RWPE1 (cell line): Measurements from ENCODE around the gene SLC22A4.

Experiments used
- CTCF ChIA-PET: fragments of 350-600 bp; sonication (Branson Sonifier 250); formaldehyde crosslinking; extraction: SDS; loops from one replicate; lab custom pipeline; 2021; lab: Yijun Ruan, JAX
- POLR2A ChIA-PET: fragments of 400-600 bp; formaldehyde crosslinking; extraction: SDS; loops from one replicate; lab custom pipeline; 2020; ENCODE audit warnings: antibody characterized with exemption; ENCODE audit not compliant: low non-redundant PET; lab: Yijun Ruan, JAX
- DNase-seq: peaks from one replicate; pipeline ENCODE4 v3.0.0; 2012; ENCODE audit warnings: low spot score
- H3K27ac ChIP-seq: fragments of 450-650 bp; 2 replicates; pipeline ENCODE4 v1.5.1; 2017
- TF ChIP-seq, protein P1 (sequence below): fragments of 450-650 bp; conservative IDR thresholded peaks from 2 replicates; pipeline ENCODE4 v1.5.1; 2017; ENCODE audit warnings: low read depth, mild to moderate bottlenecking

Gene SLC22A4

DNA sequence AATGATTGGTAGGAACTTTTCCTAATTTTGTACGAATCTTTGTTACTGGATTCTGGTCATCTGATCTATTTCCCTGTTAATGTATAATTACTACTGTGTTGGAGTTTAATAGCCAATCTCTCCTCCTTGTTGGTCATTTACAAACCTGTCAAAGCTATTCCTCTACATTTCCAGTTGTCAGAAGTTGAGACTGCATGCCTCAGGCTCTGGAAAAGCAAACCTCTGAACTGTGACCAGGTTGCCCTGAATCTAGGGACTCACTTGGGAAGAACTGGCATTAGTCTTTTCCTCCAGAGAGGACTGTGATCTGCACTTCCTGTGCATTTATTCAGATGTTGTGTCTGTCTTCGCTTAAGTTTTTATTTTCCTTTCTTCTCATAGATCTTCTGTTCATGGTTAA is 20.6 kb upstream of the SLC22A4 start:
- ChIA-PET POLR2A (no interaction called here), CTCF (interaction anchor here (0.6 to 2.5 kb wide), 4 partner anchors 12 to 31 kb away, joined by 3 to 16 read pairs (median 7); no protein-coding TSS in a partner anchor)
- TF ChIP-seq, protein P1, sequence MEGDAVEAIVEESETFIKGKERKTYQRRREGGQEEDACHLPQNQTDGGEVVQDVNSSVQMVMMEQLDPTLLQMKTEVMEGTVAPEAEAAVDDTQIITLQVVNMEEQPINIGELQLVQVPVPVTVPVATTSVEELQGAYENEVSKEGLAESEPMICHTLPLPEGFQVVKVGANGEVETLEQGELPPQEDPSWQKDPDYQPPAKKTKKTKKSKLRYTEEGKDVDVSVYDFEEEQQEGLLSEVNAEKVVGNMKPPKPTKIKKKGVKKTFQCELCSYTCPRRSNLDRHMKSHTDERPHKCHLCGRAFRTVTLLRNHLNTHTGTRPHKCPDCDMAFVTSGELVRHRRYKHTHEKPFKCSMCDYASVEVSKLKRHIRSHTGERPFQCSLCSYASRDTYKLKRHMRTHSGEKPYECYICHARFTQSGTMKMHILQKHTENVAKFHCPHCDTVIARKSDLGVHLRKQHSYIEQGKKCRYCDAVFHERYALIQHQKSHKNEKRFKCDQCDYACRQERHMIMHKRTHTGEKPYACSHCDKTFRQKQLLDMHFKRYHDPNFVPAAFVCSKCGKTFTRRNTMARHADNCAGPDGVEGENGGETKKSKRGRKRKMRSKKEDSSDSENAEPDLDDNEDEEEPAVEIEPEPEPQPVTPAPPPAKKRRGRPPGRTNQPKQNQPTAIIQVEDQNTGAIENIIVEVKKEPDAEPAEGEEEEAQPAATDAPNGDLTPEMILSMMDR, result no peak
- H3K27ac ChIP-seq, result peak overlapping the region; percentile 62
- no peak for DNase-seq

DNA sequence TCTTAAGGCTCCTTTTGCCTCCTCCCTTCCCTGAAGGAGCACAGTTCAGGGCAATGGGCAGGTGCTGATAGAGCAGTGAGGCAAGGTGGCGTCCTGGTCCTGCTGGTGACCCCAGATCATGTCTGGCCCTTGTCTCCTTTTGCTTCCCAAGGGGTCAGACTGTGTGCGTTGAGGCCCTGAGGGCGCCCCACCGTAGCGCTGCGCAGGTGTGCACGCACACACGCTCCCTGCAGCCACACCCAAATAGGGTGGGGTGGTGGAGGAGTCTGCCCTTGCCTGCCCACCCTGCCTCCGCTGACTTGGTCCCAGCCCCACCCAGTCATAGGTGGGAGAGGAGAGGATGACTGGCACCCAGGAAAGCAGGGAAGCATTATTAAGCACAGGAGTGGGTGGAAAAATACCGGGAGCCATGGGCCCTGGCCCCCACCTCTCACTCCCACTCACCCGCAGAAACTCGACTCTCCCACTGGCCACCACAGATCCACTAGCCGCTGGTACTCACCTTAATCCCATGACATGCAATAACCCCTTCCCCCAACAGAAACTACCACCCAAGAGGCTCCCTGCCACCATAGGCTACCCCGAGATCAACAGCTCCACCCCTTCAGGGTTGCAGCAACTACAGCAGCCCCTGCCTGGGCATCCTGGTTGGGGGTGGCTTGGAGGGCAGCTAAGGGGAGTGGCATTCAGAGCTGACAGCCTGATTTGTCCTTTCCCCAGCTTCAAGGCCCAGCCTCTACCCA is 20.0 kb upstream of the SLC22A4 start:
- no peak for DNase-seq
- ChIA-PET POLR2A (no interaction called here), CTCF (interaction anchor here (0.6 to 0.7 kb wide), 2 partner anchors 95 to 1615 kb away, joined by 3 to 5 read pairs; no protein-coding TSS in a partner anchor)
- TF ChIP-seq, protein P1, result no peak
- H3K27ac ChIP-seq, result peak overlapping the region; percentile 62

DNA sequence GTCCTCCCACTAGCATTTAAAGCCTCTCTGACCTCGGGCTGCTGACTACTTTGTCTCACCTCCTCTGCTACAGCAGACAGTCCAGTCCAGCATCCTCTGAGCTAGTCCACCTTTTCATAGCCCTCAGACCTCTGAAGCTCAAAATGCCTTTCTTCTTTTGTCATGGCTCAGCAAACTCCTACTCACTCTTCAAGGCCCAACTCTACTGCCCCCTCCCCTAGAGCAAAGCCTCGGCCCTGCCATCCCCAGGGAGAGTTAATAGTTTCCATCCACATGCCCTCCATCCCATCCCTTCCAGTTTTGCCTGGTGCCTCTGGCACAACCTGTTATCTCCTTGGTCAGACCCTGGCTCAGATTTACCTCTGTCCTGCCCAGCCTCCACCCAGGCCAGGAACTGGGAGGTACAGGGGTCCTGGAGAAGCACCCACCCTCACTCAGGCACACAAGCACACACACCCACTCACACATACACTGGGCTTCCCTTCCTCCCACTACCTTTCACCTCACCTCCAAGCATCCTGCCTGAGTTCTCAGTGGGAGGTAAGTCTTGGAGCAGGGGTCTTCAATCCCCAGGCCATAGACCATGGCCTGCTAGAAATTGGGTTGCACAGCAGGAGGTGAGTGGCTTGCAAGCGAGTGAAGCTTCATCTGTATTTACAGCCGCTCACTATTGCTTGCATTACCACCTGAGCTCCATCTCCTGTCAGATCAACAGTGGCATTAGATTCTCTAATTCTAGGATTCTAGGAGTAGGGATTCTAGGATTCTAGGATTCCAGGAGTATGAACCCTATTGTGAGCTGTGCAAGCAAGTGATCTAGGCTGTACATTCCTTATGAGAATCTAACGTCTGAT is 18.6 kb upstream of the SLC22A4 start:
- no peak for DNase-seq
- ChIA-PET CTCF (interaction anchor here (0.6 to 1.3 kb wide), 3 partner anchors 29 to 108 kb away, joined by 3 to 7 read pairs (median 3); no protein-coding TSS in a partner anchor), POLR2A (no interaction called here)
- peak overlapping the region; percentile 62 for H3K27ac ChIP-seq
- TF ChIP-seq, protein P1, result no peak

DNA sequence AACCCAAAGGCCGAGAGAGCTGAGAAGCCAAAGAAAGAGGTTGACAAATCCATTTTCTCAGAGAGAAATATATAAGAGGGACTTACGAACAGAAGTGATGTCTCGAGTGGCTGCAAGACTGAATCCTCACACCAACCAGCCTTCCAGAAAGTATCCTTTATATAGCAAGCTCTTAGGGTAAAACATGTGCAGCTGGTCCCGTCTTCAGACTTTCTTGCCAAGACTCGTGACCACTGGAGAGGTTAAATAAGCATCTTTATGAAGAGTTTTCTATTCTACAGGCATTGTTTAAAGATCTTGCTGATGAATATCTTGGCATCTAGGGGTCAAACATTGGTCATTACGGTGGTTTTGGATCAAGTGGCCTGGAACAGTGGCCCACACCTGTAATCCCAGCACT is 16.9 kb upstream of the SLC22A4 start:
- TF ChIP-seq, protein P1, result no peak
- ChIA-PET POLR2A (no interaction called here), CTCF (interaction anchor here (0.7 kb wide), 1 partner anchor 10 kb away, joined by 3 read pairs; no protein-coding TSS in a partner anchor)

DNA sequence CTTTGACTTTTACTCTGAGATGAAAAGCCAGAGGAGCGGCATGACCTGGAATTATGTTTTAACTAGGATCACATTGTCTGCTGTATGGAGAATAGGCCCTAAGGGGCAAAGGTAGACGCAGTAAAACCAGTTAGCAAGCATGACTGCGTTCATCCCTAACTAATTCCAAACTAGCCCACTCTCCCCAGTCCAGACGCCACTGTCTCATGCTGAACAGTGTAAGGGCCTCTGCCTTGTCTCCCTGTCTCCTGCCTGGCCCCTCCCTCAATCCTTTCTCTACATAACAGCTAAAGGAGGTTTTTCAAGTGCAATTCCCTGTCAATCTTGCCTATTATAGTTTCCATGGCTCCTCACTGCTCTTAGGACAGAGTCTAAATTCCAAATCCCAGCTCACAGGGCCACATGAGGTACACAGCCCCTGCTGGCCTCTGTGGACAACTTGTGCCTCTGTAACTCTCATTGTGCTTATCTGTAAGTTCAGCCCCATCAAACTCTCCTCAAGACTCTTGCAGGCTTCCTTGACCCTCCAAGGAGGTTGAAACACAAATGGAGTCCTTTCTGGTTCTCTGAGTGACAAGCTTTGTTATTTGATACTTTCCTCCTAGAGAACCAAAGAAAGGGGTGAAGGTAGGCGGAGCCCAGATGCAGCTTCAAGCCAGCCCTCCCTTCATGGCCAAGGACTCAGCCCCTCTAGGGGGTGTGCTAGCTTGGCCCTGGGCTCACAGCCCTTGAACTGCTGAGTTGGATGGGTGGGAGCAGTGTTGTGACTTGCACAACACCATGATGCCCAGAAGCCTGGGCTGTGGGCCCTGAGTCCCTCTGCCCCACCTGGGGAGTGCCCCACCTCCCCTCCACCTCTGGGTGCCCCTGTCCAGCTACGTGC is 16.0 kb upstream of the SLC22A4 start:
- TF ChIP-seq, protein P1, result no peak
- POLR2A ChIA-PET, result no interaction called here
- DNase-seq, result no peak
- H3K27ac ChIP-seq, result no peak overlapping the region
- CTCF ChIA-PET, result interaction anchor here (0.7 kb wide), 1 partner anchor 11 kb away, joined by 3 read pairs; no protein-coding TSS in a partner anchor

More for the DNA sequence above, 16.9 kb upstream of the SLC22A4 start:
- DNase-seq, result no peak
- no peak overlapping the region for H3K27ac ChIP-seq
